ENCODE results near the gene OR1J1.

OR1J1 gene

GRCh38 chr9:122464633-122465567 is 12.8 kb downstream of the OR1J1 start:
- DNase-seq, result peak; percentile 86 to 89
- no peak for TF ChIP-seq POLR2A (IDR thresholded peaks at IDR 0.05; ENCODE audit: low read length)
- no peak for TF ChIP-seq GATA1 (IDR thresholded peaks at IDR 0.05; ENCODE audit: low read depth, low read length)

GRCh38 chr9:122463828-122464632 is 13.7 kb downstream of the OR1J1 start:
- TF ChIP-seq POLR2A (IDR thresholded peaks at IDR 0.05; ENCODE audit: low read length) (peak; percentile 27), GATA1 (IDR thresholded peaks at IDR 0.05; ENCODE audit: low read depth, low read length) (no peak)
- DNase-seq, result peak; percentile 46 to 55

GRCh38 chr9:122457787-122458186 is 19.9 kb downstream of the OR1J1 start:
- TF ChIP-seq POLR2A (IDR thresholded peaks at IDR 0.05; ENCODE audit: low read length) (no peak), GATA1 (IDR thresholded peaks at IDR 0.05; ENCODE audit: low read depth, low read length) (no peak)
- DNase-seq, result no peak

GRCh38 chr9:122456123-122456522 is 21.6 kb downstream of the OR1J1 start:
- no peak for DNase-seq
- TF ChIP-seq POLR2A (IDR thresholded peaks at IDR 0.05; ENCODE audit: low read length) (no peak), GATA1 (IDR thresholded peaks at IDR 0.05; ENCODE audit: low read depth, low read length) (no peak)

GRCh38 chr9:122453677-122454135 is 24.0 kb downstream of the OR1J1 start:
- no peak for DNase-seq
- TF ChIP-seq GATA1 (IDR thresholded peaks at IDR 0.05; ENCODE audit: low read depth, low read length) (no peak), POLR2A (IDR thresholded peaks at IDR 0.05; ENCODE audit: low read length) (no peak)

GRCh38 chr9:122446819-122447484 is 30.8 kb downstream of the OR1J1 start:
- TF ChIP-seq GATA1 (IDR thresholded peaks at IDR 0.05; ENCODE audit: low read depth, low read length) (peak; percentile 2), POLR2A (IDR thresholded peaks at IDR 0.05; ENCODE audit: low read length) (no peak)
- DNase-seq, result peak; percentile 76 to 94

GRCh38 chr9:122445155-122445749 is 32.5 kb downstream of the OR1J1 start:
- DNase-seq, result peak in 1 of 2 experiments; percentile 11
- no peak for TF ChIP-seq GATA1 (IDR thresholded peaks at IDR 0.05; ENCODE audit: low read depth, low read length)
- TF ChIP-seq POLR2A (IDR thresholded peaks at IDR 0.05; ENCODE audit: low read length), result no peak

GRCh38 chr9:122444041-122444733 is 33.5 kb downstream of the OR1J1 start:
- TF ChIP-seq POLR2A (IDR thresholded peaks at IDR 0.05; ENCODE audit: low read length), result no peak
- TF ChIP-seq GATA1 (IDR thresholded peaks at IDR 0.05; ENCODE audit: low read depth, low read length), result no peak
- DNase-seq, result no peak

GRCh38 chr9:122442568-122442967 is 35.2 kb downstream of the OR1J1 start:
- no peak for DNase-seq
- TF ChIP-seq POLR2A (IDR thresholded peaks at IDR 0.05; ENCODE audit: low read length) (no peak), GATA1 (IDR thresholded peaks at IDR 0.05; ENCODE audit: low read depth, low read length) (no peak)
